HepG2 (cell line): Measurements from ENCODE around the gene ACSS2. TPM values are rescaled to one million over a fixed set of nuclear protein-coding genes. Genes with fewer than 3 reads are reported as not detected.

ENCODE experiments used
- ATAC-seq: fragments of 200-7000 bp; cut with Tn5 transposase; 3 replicates; pipeline ENCODE4 v1.9.1; 2020; ENCODE audit warnings: mild to moderate bottlenecking, moderate library complexity
- BruUV-seq: library from RNA; stranded (reverse); fragments of 400-500 nt; replicated peaks from 2 replicates; lab custom pipeline; 2021; lab: Mats Ljungman, UMichigan
- CTCF ChIA-PET: fragments of 300-600 bp; formaldehyde crosslinking; extraction: SDS; loops from one replicate; lab custom pipeline; 2021; ENCODE audit warnings: low total read pairs, inconsistent platforms, low intra/inter-chr PET ratio; lab: Yijun Ruan, JAX
- POLR2A ChIA-PET: fragments of 350-600 bp; sonication (Branson Sonifier 250); formaldehyde crosslinking; loops from one replicate; lab custom pipeline; 2020; ENCODE audit warnings: antibody characterized with exemption, inconsistent platforms; lab: Yijun Ruan, JAX
- DNase-seq: peaks from one replicate; pipeline ENCODE4 v3.0.0-alpha.2; 2015; ENCODE audit warnings: low spot score
- FAIRE-seq: peaks from 3 replicates; lab custom pipeline; 2011; peaks lifted over from hg19 to GRCh38; lab: Jason Lieb, UNC
- H2AFZ ChIP-seq: one replicate; pipeline ENCODE4 v1.6.1; 2011; ENCODE audit warnings: low read length, inconsistent platforms
- H3K27ac ChIP-seq: fragments of 300-600 bp; 3 replicates; pipeline ENCODE4 v1.8.0; 2011; ENCODE audit warnings: mixed run types, mild to moderate bottlenecking, mixed read lengths, low read length, inconsistent platforms; ENCODE audit not compliant: insufficient read depth; ENCODE audit errors: extremely low read length
- H3K27me3 ChIP-seq, 2 experiments: fragments of 200-600 bp in 1 of 2; 2 replicates in 1 of 2; 3 replicates in 1 of 2; pipeline versions ENCODE4 v1.6.0 to v1.8.0; 2011; ENCODE audit warnings: low read length in 2 of 2, mild to moderate bottlenecking in 2 of 2, moderate library complexity in 2 of 2, inconsistent platforms in 1 of 2; ENCODE audit not compliant: insufficient read depth in 2 of 2, control insufficient read depth in 1 of 2
- H3K36me3 ChIP-seq, 2 experiments: fragments of 200-600 bp in 1 of 2; replicated peaks in 1 of 2; 2 replicates in 1 of 2; 3 replicates in 1 of 2; pipeline versions ENCODE4 v1.5.1 to v1.8.0; 2011; ENCODE audit warnings: low read length in 2 of 2, inconsistent platforms in 1 of 2; ENCODE audit not compliant: insufficient read depth in 2 of 2, control insufficient read depth in 1 of 2
- H3K4me1 ChIP-seq: 2 replicates; pipeline ENCODE4 v1.5.1; 2012; ENCODE audit warnings: low read length, inconsistent platforms; ENCODE audit not compliant: insufficient read depth
- H3K4me2 ChIP-seq: 2 replicates; pipeline ENCODE4 v1.6.0; 2011; ENCODE audit warnings: low read depth, low read length, inconsistent platforms
- H3K4me3 ChIP-seq, 3 experiments: fragments of 200-600 bp in 1 of 3; sonication (generic), shearing (Covaris generic) in 1 of 3; replicated peaks in 1 of 3; 2 replicates each; pipeline ENCODE4 v1.5.1; 2011 to 2016; ENCODE audit warnings: low read length in 3 of 3, inconsistent platforms in 2 of 3, low read depth in 2 of 3, mild to moderate bottlenecking in 2 of 3, control low read depth in 1 of 3, mixed read lengths in 1 of 3; ENCODE audit not compliant: insufficient read depth in 1 of 3
- H3K79me2 ChIP-seq: one replicate; pipeline ENCODE4 v1.6.1; 2011; ENCODE audit warnings: low read length, inconsistent platforms; ENCODE audit not compliant: insufficient read depth
- H3K9ac ChIP-seq: 2 replicates; pipeline ENCODE4 v1.6.0; 2011; ENCODE audit warnings: mild to moderate bottlenecking, low read depth, low read length, inconsistent platforms; ENCODE audit not compliant: insufficient read depth
- H3K9me3 ChIP-seq: 2 replicates; pipeline ENCODE4 v1.5.1; 2012; ENCODE audit warnings: mild to moderate bottlenecking, low read length
- H4K20me1 ChIP-seq: 2 replicates; pipeline ENCODE4 v1.6.0; 2011; ENCODE audit warnings: inconsistent platforms, mild to moderate bottlenecking, low read length, moderate library complexity; ENCODE audit not compliant: insufficient read depth
- EHMT2 ChIP-seq: fragments of 200-600 bp; sonication (generic); IDR thresholded peaks from 2 replicates; pipeline ENCODE4 v1.7.0; 2017; ENCODE audit warnings: antibody characterized with exemption, low read depth, low read length, borderline replicate concordance
- MEIS2 ChIP-seq: sonication (generic); formaldehyde crosslinking; IDR thresholded peaks from 2 replicates; pipeline ENCODE4 v1.9.0; 2021; ENCODE audit warnings: mild to moderate bottlenecking, missing genetic modification reagents
- MIER3 ChIP-seq: IDR thresholded peaks from 2 replicates; pipeline ENCODE4 v1.6.1; 2016; ENCODE audit warnings: missing compliant biosample characterization, borderline replicate concordance
- MLLT10 ChIP-seq: sonication (generic); formaldehyde crosslinking; IDR thresholded peaks from 2 replicates; pipeline ENCODE4 v1.4.0; 2020; ENCODE audit warnings: missing genetic modification reagents
- NFIC ChIP-seq: IDR thresholded peaks from 2 replicates; pipeline ENCODE4 v1.6.1; 2012; ENCODE audit warnings: mild to moderate bottlenecking, low read length, inconsistent platforms
- NR2C2 ChIP-seq: sonication (generic); formaldehyde crosslinking; IDR thresholded peaks from 2 replicates; pipeline ENCODE4 v1.4.0; 2020; ENCODE audit warnings: missing genetic modification reagents, mild to moderate bottlenecking, moderate library complexity, borderline replicate concordance
- ZBTB3 ChIP-seq: sonication (generic); formaldehyde crosslinking; IDR thresholded peaks from 2 replicates; pipeline ENCODE4 v1.4.0; 2020; ENCODE audit warnings: low read depth, mild to moderate bottlenecking, moderate library complexity, missing genetic modification reagents, borderline replicate concordance
- ZNF547 ChIP-seq: sonication (generic); formaldehyde crosslinking; IDR thresholded peaks from 2 replicates; pipeline ENCODE4 v1.5.1; 2020; ENCODE audit warnings: mild to moderate bottlenecking, missing genetic modification reagents
- ZNF687 ChIP-seq: sonication (generic); formaldehyde crosslinking; IDR thresholded peaks from 2 replicates; pipeline ENCODE4 v1.5.1; 2020; ENCODE audit warnings: mild to moderate bottlenecking, missing genetic modification reagents, moderate library complexity
- ZNF792 ChIP-seq: IDR thresholded peaks from 2 replicates; pipeline ENCODE4 v1.6.1; 2016
- WGBS: methylation state at CpG from one replicate; pipeline ENCODE4 v1.1.6; 2017; ENCODE audit warnings: low lambda C conversion rate; 5-methylcytosine and 5-hydroxymethylcytosine counted together
- in situ Hi-C: cut with HindIII; loops from 2 replicates; pipeline ENCODE4 v1.10.0; 2017; ENCODE audit warnings: low pct_unique_long_range_greater_than_20kb; ENCODE audit not compliant: extremely low pct_ligation_motif_present
- intact Hi-C: fragments of 100-400 bp; cut with micrococcal nuclease; formaldehyde crosslinking; loops from one replicate; pipeline ENCODE4 v1.10.0; 2022; ENCODE audit not compliant: unreplicated experiment
- polyA plus RNA-seq, 8 experiments: library from polyadenylated mRNA; depleted of rRNA in 3 of 8; stranded (reverse) in 7 of 8; unstranded in 1 of 8; fragments of >200 nt; fragmentation: Illumina TruSeq in 4 of 8; extraction: Trizol in 4 of 8; gene quantifications; 2 replicates each; pipeline versions ENCODE4 v1.2.1 to v1.2.3, GENCODE V29; 2011 to 2016; ENCODE audit warnings: low read depth in 4 of 8, missing spikeins in 1 of 8, mixed read lengths in 1 of 8; ENCODE audit not compliant: insufficient read depth in 1 of 8
- total RNA-seq, 5 experiments: library from RNA; depleted of rRNA; stranded (reverse); fragments of >200 nt; fragmentation: Illumina TruSeq; extraction: Trizol; gene quantifications; 2 replicates each; pipeline ENCODE4 v1.2.3, GENCODE V29; 2016; ENCODE audit warnings: low read depth in 1 of 5

ACSS2 gene
- total and polyA plus RNA-seq, 2 of the 13 experiments (the other 11 are each of a cell fraction or from before 2014, with no cell fraction given) = 72.8 to 89.7 TPM

DNA sequence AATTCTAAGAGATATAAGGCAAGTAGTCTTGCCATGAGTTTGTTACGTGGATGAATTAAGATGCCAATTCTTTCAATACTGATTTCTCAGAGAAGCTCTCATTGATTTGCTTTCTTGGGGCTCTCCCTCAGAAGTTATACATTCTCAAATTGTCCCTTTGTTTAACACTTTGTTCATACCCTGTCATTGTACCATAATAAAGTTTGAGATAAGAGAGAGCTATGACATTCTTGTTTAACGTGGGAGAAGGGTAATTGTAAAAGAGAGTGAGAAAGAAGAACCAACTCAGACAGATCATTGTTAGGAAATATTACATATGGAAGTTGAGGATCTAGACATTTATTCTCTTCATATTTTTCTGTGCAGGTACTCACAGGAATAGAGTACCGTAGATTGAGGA is 19.1 kb downstream of the ACSS2 start:
- Histone ChIP-seq H3K4me2 (no peak overlapping the region), H3K27me3 (no peaks in the 10 kb centered on the region), H3K9me3 (no peaks in the 10 kb centered on the region), H2AFZ (no peak overlapping the region), H3K9ac (no peak overlapping the region), H3K27ac (no peak overlapping the region), H3K4me3 (no peak overlapping the region), H3K79me2 (peaks cover 15% of the 10 kb centered on the region), H4K20me1 (no peaks in the 10 kb centered on the region), H3K36me3 (peaks cover 0 to 9% of the 10 kb centered on the region in 2 experiments; a peak in 1 of 5 replicates), H3K4me1 (no peaks in the 10 kb centered on the region)
- no peak for ATAC-seq
- in situ Hi-C loops (no loop called here), intact Hi-C loops (no loop called here)
- no TSS peak for BruUV-seq
- no peak for FAIRE-seq
- 97% methylated on average over 3 of the region's 3 CpGs for WGBS
- ChIA-PET CTCF (no interaction called here), POLR2A (no interaction called here)
- DNase-seq = no peak
- no peak for TF ChIP-seq MIER3 (CRISPR knock-in tag)
- TF ChIP-seq NR2C2 (CRISPR knock-in tag) = no peak
- no peak for TF ChIP-seq MEIS2 (CRISPR knock-in tag)
- TF ChIP-seq ZNF687 (CRISPR knock-in tag) = no peak
- TF ChIP-seq ZNF792 (CRISPR knock-in tag) = no peak
- TF ChIP-seq MLLT10 (CRISPR knock-in tag) = no peak
- TF ChIP-seq NFIC = no peak
- no peak for TF ChIP-seq ZNF547 (CRISPR knock-in tag)
- no peak for TF ChIP-seq EHMT2
- no peak for TF ChIP-seq ZBTB3 (CRISPR knock-in tag)
